Ovary (tissue), 9 donors: ENCODE results near the gene SLFN12. TPM values are rescaled to one million over a fixed set of nuclear protein-coding genes. Genes with fewer than 3 reads are reported as not detected.
A peak's percentile ranks its signal among the peaks of the same experiment; 100 is the strongest.

Source experiments
- DNase-seq, 5 donors: peaks; one replicate each; pipeline ENCODE4 v3.0.0-alpha.2; 2019 to 2020
- H3K27ac ChIP-seq, 2 donors: fragments of 200-600 bp; one replicate each; pipeline versions ENCODE4 v1.5.1 to v1.8.0; 2019 to 2022
- H3K27me3 ChIP-seq: fragments of 200-600 bp; one replicate; pipeline ENCODE4 v1.8.0; 2022
- H3K36me3 ChIP-seq: fragments of 200-600 bp; sonication (generic); one replicate; pipeline ENCODE4 v1.5.1; 2019
- H3K4me1 ChIP-seq: one replicate; pipeline ENCODE4 v1.8.1; 2013; ENCODE audit warnings: mild to moderate bottlenecking, moderate library complexity; ENCODE audit not compliant: insufficient read depth
- H3K4me3 ChIP-seq: fragments of 200-600 bp; sonication (generic); one replicate; pipeline ENCODE4 v1.5.1; 2017
- H3K9me3 ChIP-seq, 2 donors: fragments of 200-600 bp in 1 of 2; sonication (generic) in 1 of 2; one replicate each; pipeline versions ENCODE4 v1.5.1 to v1.8.1; 2013 to 2019; ENCODE audit warnings: mild to moderate bottlenecking in 1 of 2, moderate library complexity in 1 of 2
- EP300 ChIP-seq: sonication (generic); formaldehyde crosslinking; IDR thresholded peaks from one replicate; pipeline ENCODE4 v1.6.1; 2017; ENCODE audit warnings: antibody characterized with exemption
- POLR2A ChIP-seq: fragments of 450-650 bp; IDR thresholded peaks from one replicate; pipeline ENCODE4 v1.6.1; 2017; ENCODE audit warnings: antibody characterized with exemption, mild to moderate bottlenecking, moderate library complexity
- WGBS, 3 donors: extraction: QIAGEN DNeasy Blood & Tissue Kit in 1 of 3; methylation state at CpG; one replicate each; pipeline versions ENCODE4 v1.1.5 to v1.1.7; 2013 to 2017; 5-methylcytosine and 5-hydroxymethylcytosine counted together
- intact Hi-C, 4 donors: fragments of 100-400 bp; cut with DNase I; formaldehyde crosslinking; loops; one replicate each; pipeline versions ENCODE4 v1.11.0 to v1.15.1; 2022 to 2023
- polyA plus RNA-seq, 2 donors: library from polyadenylated mRNA; stranded (reverse); fragments of 200-250 nt in 1 of 2; fragments of 350-450 nt in 1 of 2; fragmentation: Illumina TruSeq in 1 of 2; extraction: RNeasy Lipid Tissue Mini Kit (QIAGEN cat#74804) in 1 of 2; gene quantifications; one replicate each; pipeline ENCODE4 v1.2.3, GENCODE V29; 2013 to 2014
- small RNA-seq: library from RNA; depleted of rRNA; stranded (forward); fragments of <200 nt; gene quantifications from one replicate; pipeline ENCODE3, GENCODE V24; 2016
- total RNA-seq, 7 donors: library from RNA; depleted of rRNA in 2 of 7; stranded (reverse); fragments of >200 nt in 2 of 7; fragmentation: NEBNext Ultra II Directional in 3 of 7; extraction: Animal tissue kit (Norgen Biotek cat#: 25700) in 3 of 7; gene quantifications; one replicate each; pipeline versions ENCODE4 v1.1.0 to v1.2.4, GENCODE V29; 2016 to 2023
- TF ChIP-seq, protein P1 (sequence below), 3 donors: fragments of 450-650 bp in 2 of 3; fragments of 200-600 bp in 1 of 3; IDR thresholded peaks; one replicate each; pipeline versions ENCODE4 v1.5.1 to v1.8.0; 2016 to 2022; ENCODE audit warnings: antibody characterized with exemption in 3 of 3, mild to moderate bottlenecking in 1 of 3
- donor health status: DM: no; HTN: no; CAD: no; lungs with moderate emphysema.
- donor health status: DM: no; HTN: no; CAD: no.
- donor health status: Bipolar disorder and iron deficiency.
- donor health status: DM: yes; HTN: yes; CAD: no.
- donor health status: DM: no; HTN: no; CAD: no.
- donor health status: DM: yes; HTN: yes; CAD: no.

The SLFN12 gene
- total and polyA plus RNA-seq, 9 donors, result 4.4 to 11.3 (median 7.8) TPM

- Histone ChIP-seq H3K4me1 (no peaks in the 10 kb centered on the region), H3K27me3 (no peaks in the 10 kb centered on the region), H3K4me3 (peak overlapping the region; percentile 78), H3K9me3 (no peaks in the 10 kb centered on the region), H3K36me3 (no peaks in the 10 kb centered on the region), H3K27ac (peak overlapping the region; percentile 95 to 98)
- peak in 4 of 5 donors; percentile 28 to 61 (median 50) for DNase-seq
- intact Hi-C loops, result no loop called here
- 1 to 5% (median 2%) methylated on average over 22 to 25 of the region's 25 CpGs for WGBS, 3 donors
- TF ChIP-seq EP300, result no peak
- no peak for TF ChIP-seq POLR2A
- TF ChIP-seq, protein P1, sequence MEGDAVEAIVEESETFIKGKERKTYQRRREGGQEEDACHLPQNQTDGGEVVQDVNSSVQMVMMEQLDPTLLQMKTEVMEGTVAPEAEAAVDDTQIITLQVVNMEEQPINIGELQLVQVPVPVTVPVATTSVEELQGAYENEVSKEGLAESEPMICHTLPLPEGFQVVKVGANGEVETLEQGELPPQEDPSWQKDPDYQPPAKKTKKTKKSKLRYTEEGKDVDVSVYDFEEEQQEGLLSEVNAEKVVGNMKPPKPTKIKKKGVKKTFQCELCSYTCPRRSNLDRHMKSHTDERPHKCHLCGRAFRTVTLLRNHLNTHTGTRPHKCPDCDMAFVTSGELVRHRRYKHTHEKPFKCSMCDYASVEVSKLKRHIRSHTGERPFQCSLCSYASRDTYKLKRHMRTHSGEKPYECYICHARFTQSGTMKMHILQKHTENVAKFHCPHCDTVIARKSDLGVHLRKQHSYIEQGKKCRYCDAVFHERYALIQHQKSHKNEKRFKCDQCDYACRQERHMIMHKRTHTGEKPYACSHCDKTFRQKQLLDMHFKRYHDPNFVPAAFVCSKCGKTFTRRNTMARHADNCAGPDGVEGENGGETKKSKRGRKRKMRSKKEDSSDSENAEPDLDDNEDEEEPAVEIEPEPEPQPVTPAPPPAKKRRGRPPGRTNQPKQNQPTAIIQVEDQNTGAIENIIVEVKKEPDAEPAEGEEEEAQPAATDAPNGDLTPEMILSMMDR (IDR thresholded peaks at IDR 0.05), result no peak
Observed at GRCh38 chr17:35372846-35373533, 59.3 kb downstream of the SLFN12 start.

- no peak for DNase-seq
- H3K27ac ChIP-seq, result no peak overlapping the region
- WGBS, 3 donors, result 69 to 87% (median 83%) methylated on average over 3 of the region's 3 CpGs
- H3K27me3 ChIP-seq, result no peaks in the 10 kb centered on the region
- TF ChIP-seq, protein P1 (IDR thresholded peaks at IDR 0.05), result no peak
- TF ChIP-seq POLR2A (no peak), EP300 (no peak)
- H3K36me3 ChIP-seq, result no peaks in the 10 kb centered on the region
- no peaks in the 10 kb centered on the region for H3K9me3 ChIP-seq
- no peak overlapping the region for H3K4me3 ChIP-seq
- intact Hi-C loops, result no loop called here
- H3K4me1 ChIP-seq, result no peaks in the 10 kb centered on the region
Observed at GRCh38 chr17:35371934-35372333, 60.4 kb downstream of the SLFN12 start.

DNA sequence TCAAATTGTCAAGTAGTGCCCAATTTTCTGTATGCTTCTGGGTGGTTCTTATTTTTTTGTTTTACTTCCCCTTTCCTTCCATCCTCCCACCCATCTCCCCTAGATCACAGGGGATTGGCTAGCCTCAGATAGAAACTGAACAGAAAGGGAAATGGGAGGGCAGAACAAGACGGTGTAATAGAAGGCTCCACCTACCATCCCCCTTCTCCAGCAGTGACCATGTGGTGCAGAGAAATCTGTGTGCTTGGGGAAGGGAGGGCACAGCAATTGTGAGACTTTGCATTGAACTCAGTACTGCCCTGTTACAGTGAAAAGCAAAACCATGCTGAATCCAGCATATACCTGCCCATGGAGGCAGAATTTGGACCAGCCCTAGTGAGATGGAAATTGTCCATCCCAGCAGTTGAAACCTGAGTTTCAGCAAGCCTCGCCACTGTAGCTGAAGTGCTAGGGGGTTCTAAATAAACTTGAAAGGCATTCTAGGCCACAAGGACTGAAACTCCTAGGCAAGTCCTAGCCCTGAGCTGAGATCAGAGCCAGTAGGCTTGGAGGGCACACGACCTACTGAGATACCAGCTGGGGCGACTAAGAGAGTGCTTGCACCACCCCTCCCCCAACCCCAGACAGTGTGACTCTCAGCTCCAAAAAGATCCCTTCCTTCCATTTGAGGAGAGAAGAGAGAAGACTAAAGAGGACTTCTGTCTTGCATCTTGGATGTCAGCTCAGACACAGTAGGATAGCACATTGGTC, 64.0 kb downstream of the SLFN12 start:
- WGBS, 3 donors, result 48 to 63% (median 57%) methylated on average over 4 of the region's 4 CpGs
- no peak overlapping the region for H3K4me3 ChIP-seq
- no peaks in the 10 kb centered on the region for H3K9me3 ChIP-seq
- DNase-seq, result no peak
- TF ChIP-seq, protein P1 (IDR thresholded peaks at IDR 0.05), result no peak
- no peak for TF ChIP-seq EP300
- no peak for TF ChIP-seq POLR2A
- no peaks in the 10 kb centered on the region for H3K36me3 ChIP-seq
- H3K27me3 ChIP-seq, result no peaks in the 10 kb centered on the region
- no peak overlapping the region for H3K27ac ChIP-seq
- intact Hi-C loops, result no loop called here
- no peaks in the 10 kb centered on the region for H3K4me1 ChIP-seq

DNA sequence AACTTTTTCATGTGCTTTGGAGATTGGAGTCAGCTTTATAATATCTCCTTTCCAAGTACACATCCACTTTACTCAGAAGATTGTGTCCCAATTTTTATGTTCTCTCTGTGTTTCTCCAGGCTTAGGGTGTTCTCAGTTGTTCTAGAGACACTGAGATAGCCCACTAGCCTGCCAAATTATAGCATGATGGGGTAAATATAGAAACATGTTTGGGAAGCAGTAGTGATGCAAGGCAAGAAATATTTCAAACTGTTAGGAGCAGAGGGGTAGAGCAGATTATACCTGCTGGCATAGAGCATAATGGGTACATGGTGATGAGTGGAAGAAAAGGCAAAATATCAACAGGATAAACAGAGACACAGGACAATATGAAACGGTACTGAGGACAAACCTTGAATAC, 71.3 kb downstream of the SLFN12 start:
- H3K4me1 ChIP-seq, result no peaks in the 10 kb centered on the region
- H3K9me3 ChIP-seq, result no peaks in the 10 kb centered on the region
- intact Hi-C loops, result no loop called here
- no peak overlapping the region for H3K4me3 ChIP-seq
- TF ChIP-seq POLR2A, result no peak
- no peak for TF ChIP-seq EP300
- TF ChIP-seq, protein P1 (IDR thresholded peaks at IDR 0.05), result no peak
- WGBS, 3 donors, result 41 to 59% (median 48%) methylated on average over 1 of the region's 1 CpG
- H3K27ac ChIP-seq, result no peak overlapping the region
- no peak for DNase-seq
- H3K27me3 ChIP-seq, result no peaks in the 10 kb centered on the region
- H3K36me3 ChIP-seq, result no peaks in the 10 kb centered on the region

Small RNAs within 50 kb of the gene (small RNA-seq; reads per million reads assigned to genes)
- gene AC060766.3 (not detected), gene AC060766.5 (not detected)

Other genes with a start within 250 kb of the SLFN12 start
- not detected for gene SLC35G3, start 238.1 kb downstream of the SLFN12 start, total RNA-seq
- gene SLC35G3, start 238.1 kb downstream of the SLFN12 start, polyA plus RNA-seq, result not detected
- 10 to 100 TPM in 6 of 7 donors, 1 to 10 TPM in 1; 8.7 to 22.7 (median 17.9) TPM for gene SLFN5, start 189.4 kb downstream of the SLFN12 start, total RNA-seq
- 10 to 100 TPM in 1 of 2 donors, 1 to 10 TPM in 1; 4.5 to 19.7 TPM for gene SLFN5, start 189.4 kb downstream of the SLFN12 start, polyA plus RNA-seq
- gene SLFN11, start 58.9 kb downstream of the SLFN12 start, total RNA-seq, result 10 to 100 TPM; 27.7 to 75.0 (median 42.7) TPM
- gene SLFN11, start 58.9 kb downstream of the SLFN12 start, polyA plus RNA-seq, result 10 to 100 TPM in 1 of 2 donors, 1 to 10 TPM in 1; 9.6 to 36.0 TPM
- 10 to 100 TPM in 5 of 7 donors, 1 to 10 TPM in 2; 1.7 to 20.6 (median 14.4) TPM for gene SLFN13, start 16.3 kb upstream of the SLFN12 start, total RNA-seq
- gene SLFN13, start 16.3 kb upstream of the SLFN12 start, polyA plus RNA-seq, result 1 to 10 TPM in 1 of 2 donors, under 1 TPM in 1; 0.99 to 6.4 TPM
- gene SLFN12L, start 105.2 kb upstream of the SLFN12 start, total RNA-seq, result 1 to 10 TPM in 2 of 7 donors, under 1 TPM in 5; 0.23 to 1.2 (median 0.79) TPM
- gene SLFN12L, start 105.2 kb upstream of the SLFN12 start, polyA plus RNA-seq, result 1 to 10 TPM in 1 of 2 donors, under 1 TPM in 1; 0.53 to 1.2 TPM
- not detected for gene SLFN14, start 128.3 kb upstream of the SLFN12 start, total RNA-seq
- not detected for gene SLFN14, start 128.3 kb upstream of the SLFN12 start, polyA plus RNA-seq
- gene PEX12, start 146.1 kb upstream of the SLFN12 start, total RNA-seq, result 1 to 10 TPM; 4.0 to 9.3 (median 6.5) TPM
- gene PEX12, start 146.1 kb upstream of the SLFN12 start, polyA plus RNA-seq, result 1 to 10 TPM; 6.2 to 9.8 TPM
- 100 to 1,000 TPM in 5 of 7 donors, 10 to 100 TPM in 2; 48.3 to 170 (median 139) TPM for gene AP2B1, start 154.8 kb upstream of the SLFN12 start, total RNA-seq
- gene AP2B1, start 154.8 kb upstream of the SLFN12 start, polyA plus RNA-seq, result 100 to 1,000 TPM in 1 of 2 donors, 10 to 100 TPM in 1; 42.6 to 164 TPM